HCT116 (cell line): ENCODE measurements around the gene COASY. TPM values are rescaled to one million over a fixed set of nuclear protein-coding genes. Genes with fewer than 3 reads are reported as not detected.

ENCODE experiments used
- ATAC-seq: fragments of 200-7000 bp; cut with Tn5 transposase; 2 replicates; pipeline ENCODE4 v1.9.1; 2020; ENCODE audit warnings: mild to moderate bottlenecking, moderate library complexity
- BruUV-seq: library from RNA; stranded (reverse); fragments of 400-500 nt; replicated peaks from 2 replicates; lab custom pipeline; 2021; lab: Mats Ljungman, UMichigan
- CTCF ChIA-PET: fragments of 300-600 bp; sonication (Branson Sonifier 250); formaldehyde crosslinking; loops from one replicate; lab custom pipeline; 2021; ENCODE audit warnings: antibody characterized with exemption; lab: Charles Lee
- POLR2A ChIA-PET: fragments of 300-600, 350-600 bp; sonication (Branson Sonifier 250); formaldehyde crosslinking; loops from one replicate; lab custom pipeline; 2021; ENCODE audit warnings: antibody characterized with exemption; lab: Charles Lee
- RAD21 ChIA-PET, 2 experiments: fragments of 300-600 bp; sonication (Branson Sonifier 250); formaldehyde crosslinking; loops; one replicate each; lab custom pipeline; 2023; ENCODE audit warnings: low total read pairs in 2 of 2; ENCODE audit not compliant: uncharacterized antibody in 2 of 2, unreplicated experiment in 2 of 2, low non-redundant PET in 1 of 2; lab: Charles Lee
- DNase-seq: peaks from one replicate; pipeline ENCODE4 v3.0.0-alpha.2; 2010; ENCODE audit warnings: low read depth, low spot score
- H2AFZ ChIP-seq: fragments of 200-600 bp; shearing (Covaris generic), sonication (generic); 2 replicates; pipeline ENCODE4 v1.6.1; 2017; ENCODE audit warnings: low read depth, mixed run types, mixed read lengths, antibody characterized with exemption, low read length; ENCODE audit not compliant: poor library complexity, severe bottlenecking
- H3K27ac ChIP-seq: 2 replicates; pipeline ENCODE4 v1.5.1; 2012; ENCODE audit warnings: low read depth, low read length
- H3K27me3 ChIP-seq: fragments of 200-600 bp; sonication (generic); 2 replicates; pipeline ENCODE4 v1.6.1; 2016; ENCODE audit warnings: mixed run types, low read length, mixed read lengths; ENCODE audit not compliant: insufficient read depth
- H3K36me3 ChIP-seq, 2 experiments: fragments of 200-500 bp in 1 of 2; fragments of 200-600 bp in 1 of 2; sonication (Bioruptor generic) in 1 of 2; sonication (generic) in 1 of 2; 2 replicates each; pipeline versions ENCODE4 v1.5.1 to v1.6.1; 2014 to 2016; ENCODE audit warnings: low read length in 2 of 2, inconsistent platforms in 1 of 2, mixed read lengths in 1 of 2, mixed run types in 1 of 2; ENCODE audit not compliant: insufficient read depth in 2 of 2, control insufficient read depth in 1 of 2
- H3K4me1 ChIP-seq, 2 experiments: fragments of 200-600 bp in 1 of 2; sonication (generic) in 1 of 2; 2 replicates each; pipeline versions ENCODE4 v1.5.1 to v1.6.1; 2012 to 2017; ENCODE audit warnings: low read length in 2 of 2, inconsistent platforms in 1 of 2, mild to moderate bottlenecking in 1 of 2, mixed read lengths in 1 of 2, mixed run types in 1 of 2, moderate library complexity in 1 of 2; ENCODE audit not compliant: insufficient read depth in 2 of 2, control insufficient read depth in 1 of 2
- H3K4me2 ChIP-seq: fragments of 200-600 bp; sonication (generic); 2 replicates; pipeline ENCODE4 v1.6.1; 2017; ENCODE audit warnings: mixed run types, low read length, mixed read lengths
- H3K4me3 ChIP-seq, 2 experiments: fragments of 200-600 bp in 1 of 2; sonication (generic) in 1 of 2; replicated peaks in 1 of 2; 2 replicates each; pipeline ENCODE4 v1.5.1; 2011 to 2016; ENCODE audit warnings: low read length in 2 of 2, control low read depth in 1 of 2, low read depth in 1 of 2, mild to moderate bottlenecking in 1 of 2, mixed read lengths in 1 of 2, mixed run types in 1 of 2
- H3K79me2 ChIP-seq: fragments of 200-600 bp; sonication (generic); 2 replicates; pipeline ENCODE4 v1.6.1; 2017; ENCODE audit warnings: mild to moderate bottlenecking, mixed run types, low read length, moderate library complexity, mixed read lengths; ENCODE audit not compliant: insufficient read depth
- H3K9ac ChIP-seq: fragments of 200-600 bp; sonication (generic); 2 replicates; pipeline ENCODE4 v1.6.1; 2016; ENCODE audit warnings: low read length, mixed read lengths
- H3K9me2 ChIP-seq: fragments of 200-600 bp; sonication (generic), shearing (Covaris generic); 2 replicates; pipeline ENCODE4 v1.6.1; 2017; ENCODE audit warnings: mixed run types, mild to moderate bottlenecking, moderate library complexity; ENCODE audit not compliant: insufficient read depth
- H3K9me3 ChIP-seq, 2 experiments: fragments of 200-500 bp in 1 of 2; fragments of 200-600 bp in 1 of 2; sonication (Bioruptor generic) in 1 of 2; sonication (generic) in 1 of 2; 2 replicates each; pipeline ENCODE4 v1.6.1; 2014 to 2017; ENCODE audit warnings: low read length in 2 of 2, mixed read lengths in 2 of 2, inconsistent platforms in 1 of 2, low read depth in 1 of 2, mild to moderate bottlenecking in 1 of 2, mixed run types in 1 of 2, moderate library complexity in 1 of 2; ENCODE audit not compliant: control insufficient read depth in 1 of 2, insufficient read depth in 1 of 2
- H4K20me1 ChIP-seq: fragments of 200-600 bp; sonication (generic), shearing (Covaris generic); 2 replicates; pipeline ENCODE4 v1.6.1; 2017; ENCODE audit warnings: mixed run types, mild to moderate bottlenecking, moderate library complexity; ENCODE audit not compliant: insufficient read depth
- CEBPB ChIP-seq: IDR thresholded peaks from 2 replicates; pipeline ENCODE4 v1.6.1; 2012; ENCODE audit warnings: low read depth
- CTCF ChIP-seq, 3 experiments: fragments of 200-600 bp in 1 of 3; sonication (generic) in 1 of 3; IDR thresholded peaks in 2 of 3; conservative IDR thresholded peaks in 1 of 3; 2 replicates each; pipeline ENCODE4 v1.5.1; 2012 to 2017; ENCODE audit warnings: low read depth in 2 of 3, low read length in 2 of 3, antibody characterized with exemption in 1 of 3, borderline replicate concordance in 1 of 3, control low read depth in 1 of 3, mild to moderate bottlenecking in 1 of 3, mixed read lengths in 1 of 3, mixed run types in 1 of 3, moderate library complexity in 1 of 3; ENCODE audit not compliant: insufficient read depth in 1 of 3
- EZH2phosphoT487 ChIP-seq: fragments of 200-600 bp; IDR thresholded peaks from 2 replicates; pipeline ENCODE4 v1.6.1; 2018; ENCODE audit warnings: antibody characterized with exemption, borderline replicate concordance
- JUND ChIP-seq: IDR thresholded peaks from 2 replicates; pipeline ENCODE4 v1.6.1; 2012
- POLR2A ChIP-seq: IDR thresholded peaks from 2 replicates; pipeline ENCODE4 v1.7.0; 2011; ENCODE audit warnings: borderline replicate concordance; ENCODE audit not compliant: insufficient read depth, insufficient read length; ENCODE audit errors: extremely low read depth
- RAD21 ChIP-seq: IDR thresholded peaks from 2 replicates; pipeline ENCODE4 v1.6.1; 2012; ENCODE audit warnings: low read depth, mild to moderate bottlenecking
- SIN3A ChIP-seq: IDR thresholded peaks from 2 replicates; pipeline ENCODE4 v1.6.1; 2012; ENCODE audit warnings: low read depth
- TCF7L2 ChIP-seq: IDR thresholded peaks from 2 replicates; pipeline ENCODE4 v1.7.0; 2011; ENCODE audit warnings: borderline replicate concordance, inconsistent platforms; ENCODE audit not compliant: insufficient read depth, insufficient read length; ENCODE audit errors: extremely low read depth
- YY1 ChIP-seq: IDR thresholded peaks from 2 replicates; pipeline ENCODE4 v1.6.1; 2011; ENCODE audit warnings: low read length, low read depth, moderate library complexity, mild to moderate bottlenecking; ENCODE audit not compliant: insufficient replicate concordance; ENCODE audit errors: extremely low read depth
- ZNF274 ChIP-seq: fragments of 200-500 bp; sonication (Bioruptor generic); IDR thresholded peaks from 2 replicates; pipeline ENCODE4 v1.6.1; 2014; ENCODE audit warnings: mild to moderate bottlenecking, low read depth, low read length, inconsistent platforms
- intact Hi-C: fragments of 100-400 bp; cut with micrococcal nuclease; formaldehyde crosslinking; loops from 2 replicates; pipeline ENCODE4 v1.10.0; 2022
- total RNA-seq: library from RNA; stranded (reverse); gene quantifications from one replicate; pipeline ENCODE4 v1.2.1, GENCODE V29; 2021; ENCODE audit not compliant: unreplicated experiment
- TF ChIP-seq, protein P1 (sequence below): IDR thresholded peaks from 2 replicates; pipeline ENCODE4 v1.6.1; 2012
- TF ChIP-seq, protein P2 (sequence below): IDR thresholded peaks from 2 replicates; pipeline ENCODE4 v1.6.1; 2011; ENCODE audit warnings: mild to moderate bottlenecking, low read length, moderate library complexity; ENCODE audit not compliant: insufficient replicate concordance; ENCODE audit errors: extremely low read depth

Gene COASY
- total RNA-seq, 1 experiment from 2014 or later, result 137 TPM

DNA sequence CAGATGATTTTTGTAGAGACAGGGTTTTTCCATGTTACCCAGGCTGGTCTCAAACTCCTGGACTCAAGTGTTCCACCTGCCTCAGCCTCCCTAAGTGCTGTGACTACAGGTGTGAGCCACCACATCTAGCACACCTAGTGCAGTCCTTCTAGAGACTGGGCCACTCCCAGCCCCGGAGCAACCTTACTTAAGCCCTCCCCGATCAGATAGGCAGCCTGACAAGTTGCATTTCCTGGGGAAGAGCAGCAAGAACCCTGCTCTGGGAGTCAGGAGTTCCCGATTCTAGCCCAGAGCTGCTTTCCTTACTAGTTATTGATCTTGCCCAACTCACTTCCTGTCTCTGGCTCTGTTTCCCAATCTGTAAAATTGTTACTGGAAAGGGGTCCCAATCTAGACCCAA, 32.9 kb upstream of the COASY start:
- TF ChIP-seq, protein P1, sequence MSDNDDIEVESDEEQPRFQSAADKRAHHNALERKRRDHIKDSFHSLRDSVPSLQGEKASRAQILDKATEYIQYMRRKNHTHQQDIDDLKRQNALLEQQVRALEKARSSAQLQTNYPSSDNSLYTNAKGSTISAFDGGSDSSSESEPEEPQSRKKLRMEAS, result no peak
- TF ChIP-seq YY1, result no peak
- POLR2A ChIA-PET, result no interaction called here
- no TSS peak for BruUV-seq
- Histone ChIP-seq H3K9me2 (no peaks in the 10 kb centered on the region), H4K20me1 (no peaks in the 10 kb centered on the region), H3K4me2 (no peak overlapping the region), H3K27ac (no peak overlapping the region), H3K79me2 (no peaks in the 10 kb centered on the region), H3K9ac (no peak overlapping the region), H3K36me3 (no peaks in the 10 kb centered on the region), H3K4me3 (no peak overlapping the region), H3K4me1 (peaks cover 29 to 63% of the 10 kb centered on the region in 2 experiments), H3K9me3 (no peaks in the 10 kb centered on the region), H3K27me3 (no peaks in the 10 kb centered on the region), H2AFZ (no peak overlapping the region)
- no peak for ATAC-seq
- no peak for DNase-seq
- RAD21 ChIA-PET, result no interaction called here
- CTCF ChIA-PET, result interaction anchor here (1.5 to 2.3 kb wide), 2 partner anchors 10 to 566 kb away, joined by 4 to 11 read pairs; no protein-coding TSS in a partner anchor
- intact Hi-C loops, result loop anchor here (5.0 to 10.0 kb wide), 2 partner anchors 412 to 504 kb away; partner anchors contain the start of gene NKIRAS2

GRCh38 chr17:42530952-42531454, 30.9 kb upstream of the COASY start:
- Histone ChIP-seq H3K9me2 (no peaks in the 10 kb centered on the region), H3K9me3 (no peaks in the 10 kb centered on the region), H3K4me1 (peaks cover 27 to 55% of the 10 kb centered on the region in 2 experiments), H3K4me3 (no peak overlapping the region), H4K20me1 (no peaks in the 10 kb centered on the region), H3K4me2 (peak overlapping the region; percentile 80; the same call in 1 of the 2 replicates), H2AFZ (no peak overlapping the region), H3K27ac (peak overlapping the region; percentile 60; the same call in 1 of the 2 replicates), H3K36me3 (no peaks in the 10 kb centered on the region), H3K79me2 (no peaks in the 10 kb centered on the region), H3K27me3 (no peaks in the 10 kb centered on the region), H3K9ac (no peak overlapping the region)
- ChIA-PET CTCF (interaction anchor here (0.9 to 2.3 kb wide), 4 partner anchors 12 to 209 kb away, joined by 3 to 11 read pairs (median 4); no protein-coding TSS in a partner anchor), RAD21 (no interaction called here), POLR2A (interaction anchor here (1.3 to 2.0 kb wide), 2 partner anchors 10 to 11 kb away, joined by 3 to 5 read pairs; no protein-coding TSS in a partner anchor)
- no TSS peak for BruUV-seq
- no peak for DNase-seq
- intact Hi-C loops, result no loop called here
- ATAC-seq, result no peak
- TF ChIP-seq CTCF (IDR thresholded peaks at IDR 0.05 in 2 of 3, conservative IDR thresholded peaks at IDR 0.05 in 1 of 3; ENCODE audit: borderline replicate concordance in 1 of 3, insufficient read depth in 1 of 3, low read depth in 2 of 3, low read length in 2 of 3) (no peak), JUND (no peak), TCF7L2 (no peak), EZH2phosphoT487 (no peak), SIN3A (no peak), RAD21 (no peak), ZNF274 (no peak), CEBPB (no peak), YY1 (no peak), POLR2A (no peak)
- TF ChIP-seq, protein P2, sequence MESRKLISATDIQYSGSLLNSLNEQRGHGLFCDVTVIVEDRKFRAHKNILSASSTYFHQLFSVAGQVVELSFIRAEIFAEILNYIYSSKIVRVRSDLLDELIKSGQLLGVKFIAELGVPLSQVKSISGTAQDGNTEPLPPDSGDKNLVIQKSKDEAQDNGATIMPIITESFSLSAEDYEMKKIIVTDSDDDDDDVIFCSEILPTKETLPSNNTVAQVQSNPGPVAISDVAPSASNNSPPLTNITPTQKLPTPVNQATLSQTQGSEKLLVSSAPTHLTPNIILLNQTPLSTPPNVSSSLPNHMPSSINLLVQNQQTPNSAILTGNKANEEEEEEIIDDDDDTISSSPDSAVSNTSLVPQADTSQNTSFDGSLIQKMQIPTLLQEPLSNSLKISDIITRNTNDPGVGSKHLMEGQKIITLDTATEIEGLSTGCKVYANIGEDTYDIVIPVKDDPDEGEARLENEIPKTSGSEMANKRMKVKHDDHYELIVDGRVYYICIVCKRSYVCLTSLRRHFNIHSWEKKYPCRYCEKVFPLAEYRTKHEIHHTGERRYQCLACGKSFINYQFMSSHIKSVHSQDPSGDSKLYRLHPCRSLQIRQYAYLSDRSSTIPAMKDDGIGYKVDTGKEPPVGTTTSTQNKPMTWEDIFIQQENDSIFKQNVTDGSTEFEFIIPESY, result no peak
